NCI-H774 (cell line): ENCODE data around the gene CYP2U1.
"Not testable (repeated sequence)": the region's sequence is repeated elsewhere in the genome, so short reads cannot be mapped to it uniquely, and the experiment has no call there.

Source experiments
- DNase-seq: peaks from one replicate; lab custom pipeline; 2025; lab: John Stamatoyannopoulos, UW

CYP2U1 gene

DNA sequence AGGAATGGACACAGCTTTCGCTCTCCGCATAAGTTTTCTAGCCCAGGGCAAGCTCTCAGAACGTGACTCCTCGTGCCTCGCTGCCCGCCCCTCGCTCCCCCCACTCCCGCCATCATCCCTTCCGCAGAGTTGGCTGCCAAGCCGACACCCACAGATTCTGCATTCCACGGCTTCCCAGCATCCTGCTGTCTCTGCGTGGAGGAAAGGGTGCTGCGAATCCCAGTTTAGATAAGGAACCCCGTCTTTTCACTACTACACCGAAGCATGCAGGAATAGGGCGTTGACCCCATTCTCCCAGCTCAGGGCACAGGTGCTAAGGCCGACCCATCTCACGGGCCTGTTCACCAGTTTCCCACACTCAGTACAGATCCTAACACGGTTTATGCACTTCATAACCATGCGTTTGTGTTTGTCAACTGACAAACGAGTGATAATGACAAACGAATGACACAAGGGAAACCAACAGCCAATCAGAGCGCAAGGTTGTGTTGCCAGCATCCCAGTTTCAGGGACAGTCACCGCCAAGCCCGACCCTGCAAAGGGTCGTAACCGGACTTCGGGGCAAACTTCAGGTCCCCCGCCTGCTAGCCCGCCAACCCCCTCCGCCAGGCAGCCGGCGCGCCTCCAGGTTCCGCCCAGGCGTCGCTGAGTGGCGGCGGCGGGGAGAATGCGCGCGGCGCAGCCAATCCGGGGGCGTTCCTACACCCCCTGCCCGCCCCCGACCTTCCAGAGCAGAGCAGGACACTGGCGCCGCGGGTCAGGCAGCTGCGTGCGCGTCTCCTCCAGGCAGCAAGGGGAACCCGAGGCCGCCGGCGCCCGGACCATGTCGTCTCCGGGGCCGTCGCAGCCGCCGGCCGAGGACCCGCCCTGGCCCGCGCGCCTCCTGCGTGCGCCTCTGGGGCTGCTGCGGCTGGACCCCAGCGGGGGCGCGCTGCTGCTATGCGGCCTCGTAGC, at the start of gene CYP2U1:
TSS of gene CYP2U1 (plus strand) at position 729 of the 954 bp plus-strand sequence. CDS start at position 824, 95 bp downstream.
- DNase-seq: peak; percentile 54

DNA sequence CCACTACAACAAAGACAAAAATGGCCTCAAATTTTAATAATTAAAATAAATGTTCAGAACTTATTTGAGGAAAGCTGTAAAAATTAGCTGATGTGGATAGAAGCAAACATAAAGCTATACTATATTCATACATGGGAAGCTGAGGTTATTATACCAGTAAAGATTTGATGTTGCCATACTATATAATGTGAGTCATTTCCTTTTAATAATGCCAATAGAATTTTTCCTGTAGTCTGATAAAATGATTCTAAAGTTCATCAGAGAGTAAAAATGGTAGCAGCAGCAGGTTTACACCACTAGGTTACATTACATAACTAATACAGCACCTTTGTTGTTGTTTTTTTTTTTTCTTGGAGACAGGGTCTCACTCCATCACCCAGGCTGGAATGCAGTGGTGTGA, 45.5 kb upstream of the CYP2U1 start:
- no peak for DNase-seq

DNA sequence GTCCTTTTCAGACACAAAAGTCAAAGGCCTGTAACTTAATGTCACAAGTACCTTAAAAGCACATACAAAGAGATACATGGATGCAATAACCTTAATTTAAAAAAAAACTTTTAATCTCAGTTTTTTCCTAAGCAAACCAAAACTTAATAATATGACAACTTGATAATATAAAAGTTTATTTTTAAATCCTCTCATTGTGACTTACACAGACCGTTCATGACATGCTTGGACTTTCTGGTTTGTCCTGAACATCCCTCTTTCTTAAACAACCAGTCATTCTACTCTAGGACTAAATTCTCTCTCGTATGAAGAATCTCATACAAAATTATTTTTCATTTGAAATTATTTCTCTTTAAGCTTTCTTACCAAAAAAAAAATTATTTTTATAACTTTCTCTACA, 43.1 kb upstream of the CYP2U1 start:
- DNase-seq: no peak

DNA sequence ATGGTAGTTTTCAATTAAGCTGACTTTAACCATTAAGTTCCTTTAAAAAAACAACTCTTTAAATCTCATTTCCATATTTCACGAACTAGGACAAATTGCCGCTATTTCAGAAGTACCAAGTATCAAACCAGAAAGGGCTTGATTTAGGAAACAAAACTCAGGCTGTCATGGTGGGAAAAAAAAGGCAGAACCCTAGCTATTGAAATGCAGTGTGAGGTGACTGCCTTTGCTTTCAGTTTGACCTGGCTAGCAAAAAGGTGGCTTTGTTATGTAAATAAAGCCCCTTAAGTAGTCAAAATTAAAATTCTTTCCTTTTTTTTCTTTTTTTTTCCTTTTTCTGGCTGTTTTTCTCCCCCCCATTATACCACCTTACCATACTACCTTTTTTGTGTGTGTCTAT, 40.6 kb upstream of the CYP2U1 start:
- no peak for DNase-seq

DNA sequence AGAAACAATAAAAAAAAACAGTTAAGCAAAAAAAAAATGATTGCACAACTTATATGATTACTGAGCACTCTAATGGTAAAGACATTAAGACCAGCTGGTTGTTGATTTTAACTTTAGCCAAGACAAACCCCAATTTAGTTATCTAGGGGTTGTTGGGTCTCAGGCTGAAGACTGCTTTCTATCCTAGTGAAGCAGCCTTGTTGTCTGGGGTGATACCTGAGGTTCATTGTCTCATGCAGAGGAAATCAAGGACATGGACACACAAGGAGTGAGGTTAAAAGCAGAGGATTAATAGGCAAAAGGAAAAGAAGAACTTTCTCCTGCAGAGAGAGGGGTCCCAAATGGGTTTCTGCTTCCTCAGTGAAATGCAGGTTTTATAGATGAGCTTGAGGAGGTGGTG, 40.0 kb upstream of the CYP2U1 start:
- no peak for DNase-seq

DNA sequence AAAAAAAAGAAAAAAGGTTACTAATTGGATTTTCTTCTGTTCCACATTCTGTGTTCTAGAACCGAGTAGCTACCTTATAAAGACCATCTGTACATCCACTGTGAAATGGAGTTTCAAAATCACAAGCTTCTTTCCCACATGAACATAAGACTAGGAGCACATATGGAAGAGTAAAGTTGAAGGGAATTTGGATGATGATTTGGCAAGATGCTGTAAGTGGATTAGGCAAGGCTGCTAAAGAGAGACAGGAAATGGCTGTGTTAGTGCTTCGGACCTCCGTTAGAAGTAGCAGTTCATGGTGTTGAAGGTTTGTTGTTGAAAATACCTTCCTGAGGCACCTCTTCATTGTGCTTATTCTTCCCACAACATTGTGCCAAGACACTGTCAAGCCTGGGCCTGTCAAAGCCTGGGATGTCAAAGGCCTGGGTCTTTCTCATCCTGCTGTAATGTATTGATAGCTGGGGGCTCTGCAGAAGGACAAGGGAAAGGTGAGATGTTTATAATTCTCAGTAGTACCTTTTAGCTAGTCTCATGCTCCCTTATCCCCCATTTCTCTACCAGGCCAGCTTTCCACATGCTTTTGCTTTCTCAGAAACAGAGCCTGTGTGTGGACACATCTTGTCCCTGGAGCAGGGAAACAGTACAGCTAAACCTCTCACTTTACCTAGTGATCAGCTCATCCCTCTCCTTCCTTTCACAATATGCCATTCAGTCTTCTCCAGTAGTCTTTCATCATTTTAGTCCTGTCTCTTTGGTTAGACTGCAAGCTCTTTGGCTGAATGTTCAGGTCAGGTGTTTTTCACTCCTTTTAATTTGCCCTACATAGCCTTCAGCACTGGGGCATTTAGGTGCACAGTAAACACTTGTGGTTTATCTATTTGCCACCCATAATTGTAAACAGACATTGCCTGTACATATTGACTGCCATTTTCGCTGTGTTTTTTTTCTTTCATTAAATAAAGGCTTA, 37.9 kb upstream of the CYP2U1 start:
- no peak for DNase-seq

DNA sequence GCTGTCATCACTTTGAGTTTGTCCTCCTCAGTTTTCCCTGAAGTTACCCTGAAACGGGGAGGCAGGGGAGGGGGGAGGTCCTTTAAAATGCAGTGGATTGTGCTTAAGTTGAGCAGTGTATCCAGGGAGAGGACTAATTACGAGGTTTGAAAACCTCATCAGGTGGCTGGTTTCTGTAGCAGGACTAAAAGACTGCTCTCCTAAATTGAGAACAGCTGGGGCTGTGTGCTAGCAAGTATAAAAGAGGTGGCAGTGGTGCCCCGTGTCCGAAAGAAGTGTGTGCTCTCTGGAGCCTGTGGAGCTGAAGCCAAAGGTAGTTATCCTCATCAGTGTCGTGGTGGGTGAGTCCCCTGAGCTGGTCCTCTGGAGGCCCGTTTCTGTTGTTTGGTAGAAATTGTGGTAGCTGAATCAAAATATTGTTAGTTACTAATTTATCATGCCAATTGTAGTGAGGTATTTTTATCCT, 37.2 kb upstream of the CYP2U1 start:
- no peak for DNase-seq

DNA sequence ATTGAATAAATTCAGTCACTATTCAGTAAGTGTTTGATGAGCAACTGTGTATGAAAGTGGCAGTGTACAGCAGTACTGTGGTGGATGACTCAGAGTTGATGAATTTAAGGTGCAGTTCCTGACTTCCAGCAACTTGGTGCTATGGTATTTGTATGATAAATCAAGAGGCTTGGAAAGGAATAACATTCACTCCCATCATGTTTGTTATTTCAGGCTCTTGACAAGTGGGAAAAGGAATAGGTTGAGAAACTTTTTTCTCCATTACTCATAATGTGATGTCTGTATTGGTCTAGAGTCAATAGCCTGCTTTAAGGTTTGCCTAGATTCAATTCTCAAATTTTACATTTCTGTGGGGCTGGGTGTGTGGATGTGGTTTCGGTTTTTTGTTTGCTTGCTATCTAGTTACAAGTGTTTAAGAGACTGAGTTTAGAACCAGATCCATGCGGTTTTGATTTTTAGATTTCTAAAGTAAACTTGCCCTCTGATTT, 35.1 kb upstream of the CYP2U1 start:
- no peak for DNase-seq

DNA sequence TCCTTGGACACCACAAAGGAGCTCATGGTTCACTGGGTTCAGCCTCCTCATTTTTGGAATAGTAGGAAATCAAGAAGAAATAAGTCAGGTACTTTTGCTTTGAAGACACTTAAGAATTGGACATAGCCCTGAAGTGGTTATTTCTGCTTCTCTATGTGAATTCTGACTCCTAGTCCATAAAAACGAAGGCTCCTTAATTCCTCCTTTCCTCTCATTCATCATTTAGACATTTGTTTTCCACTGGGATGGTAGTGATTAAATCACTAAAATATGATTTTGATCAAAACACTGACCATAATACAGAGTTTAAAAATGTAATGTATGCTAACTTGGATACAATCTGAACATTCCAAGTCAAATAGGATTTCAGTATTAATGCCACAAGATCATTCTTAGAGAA, 34.7 kb upstream of the CYP2U1 start:
- DNase-seq: no peak

DNA sequence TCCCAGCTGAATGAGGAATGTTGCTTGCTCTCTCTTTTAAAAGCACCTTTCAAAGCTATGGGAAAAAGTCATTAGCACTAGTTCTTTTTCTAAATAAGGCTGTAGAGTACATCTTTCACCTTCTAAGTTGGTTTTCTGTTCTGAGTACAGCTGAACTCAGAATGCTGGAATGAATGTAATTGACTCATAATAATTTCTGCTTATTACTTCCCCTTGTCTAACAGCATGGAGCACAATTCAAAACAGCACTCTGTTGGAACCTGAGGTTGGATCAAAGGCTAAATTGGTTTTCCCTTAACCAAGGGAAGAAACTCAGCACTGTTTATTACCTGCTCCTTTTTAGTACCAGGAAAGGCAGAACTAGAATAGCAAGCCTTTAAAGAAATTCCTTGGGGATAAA, 33.5 kb upstream of the CYP2U1 start:
- no peak for DNase-seq

DNA sequence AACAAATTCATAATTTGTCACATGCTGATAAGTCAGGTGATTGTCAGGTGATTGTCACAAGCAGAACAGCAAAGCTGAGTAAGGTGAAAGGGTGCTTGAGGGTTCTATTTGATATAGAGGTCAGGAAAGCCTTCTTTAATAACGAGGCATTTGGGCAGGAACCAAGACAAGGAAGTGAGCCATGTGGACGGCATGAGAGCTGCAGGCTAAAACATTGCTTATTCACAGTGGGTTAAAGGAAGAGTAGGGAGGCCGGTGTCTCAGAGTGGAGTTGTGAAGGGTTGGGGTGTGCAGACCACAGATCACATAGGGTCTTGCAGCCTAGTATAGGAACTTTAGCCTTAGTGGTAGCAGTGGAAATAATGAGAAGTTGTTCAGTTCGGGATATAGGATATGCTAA, 31.3 kb upstream of the CYP2U1 start:
- no peak for DNase-seq

DNA sequence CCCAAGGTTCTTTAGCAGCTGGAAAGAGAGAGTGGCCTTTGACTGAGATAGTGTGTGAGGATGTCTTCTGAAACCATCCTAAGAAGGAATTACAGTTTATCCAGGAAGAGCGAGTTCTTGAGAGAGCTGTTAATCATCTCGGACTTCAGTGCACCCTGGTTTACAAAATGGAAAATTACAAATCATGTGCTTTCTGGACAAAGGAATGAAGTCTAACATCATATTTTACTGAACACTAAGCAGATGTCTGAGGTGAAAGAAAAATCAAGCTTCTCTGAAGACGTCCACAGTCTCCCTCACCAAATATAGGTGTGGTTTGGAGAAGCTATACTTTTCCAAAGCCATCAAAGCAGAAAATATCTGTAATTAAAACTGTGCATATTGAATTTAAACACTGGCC, 30.8 kb upstream of the CYP2U1 start:
- no peak for DNase-seq

DNA sequence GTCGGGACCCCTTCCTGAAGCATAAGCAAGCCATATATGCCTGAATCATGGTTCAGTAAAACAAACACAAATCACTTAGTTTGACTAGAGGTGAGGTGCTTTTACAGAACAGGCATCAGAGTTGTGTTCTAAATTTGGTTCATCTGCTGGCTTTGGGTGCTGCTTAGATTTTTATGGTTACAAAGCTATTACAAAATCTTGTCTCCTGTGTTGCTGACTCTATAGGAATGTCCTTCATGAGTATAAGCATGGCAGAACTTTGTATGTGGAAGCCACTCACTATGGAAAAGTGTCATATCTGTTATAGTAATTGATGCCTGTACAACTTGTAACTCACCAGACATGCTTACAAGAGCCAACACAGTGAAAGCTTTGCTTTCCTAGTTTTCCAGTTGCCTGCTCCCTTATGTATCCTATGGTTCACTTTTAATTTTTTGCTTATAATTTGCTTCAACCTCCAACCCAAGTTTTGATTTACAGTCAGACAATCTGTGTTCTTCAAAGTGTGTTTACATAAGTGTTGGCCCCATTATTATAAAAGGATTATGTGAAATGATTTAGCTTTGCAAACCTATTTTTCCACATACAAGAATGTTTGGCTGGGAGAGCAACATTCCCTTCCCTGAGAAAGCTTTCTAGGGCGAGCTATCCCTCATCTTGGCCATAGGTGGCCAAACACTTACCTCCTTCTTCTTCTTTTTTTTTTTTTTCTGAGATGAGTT, 30.0 kb upstream of the CYP2U1 start:
- no peak for DNase-seq

DNA sequence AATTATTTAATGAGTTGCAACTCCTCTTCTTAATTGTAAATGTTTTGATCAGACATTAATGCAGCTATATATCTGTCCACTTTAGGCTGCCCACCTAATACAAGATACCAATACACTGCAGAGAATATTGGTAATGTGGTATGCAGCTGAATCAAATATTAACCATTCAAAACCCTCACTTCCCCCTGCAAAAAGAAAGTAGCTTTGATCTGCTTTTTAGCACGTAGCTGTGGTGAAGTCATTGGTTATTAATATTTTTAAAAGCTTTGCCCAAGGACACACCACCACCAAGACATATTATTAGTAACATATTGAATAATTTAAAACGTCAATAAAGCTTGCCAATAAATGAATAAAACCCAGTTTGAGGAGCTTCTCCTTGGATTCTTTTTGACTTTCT, 28.6 kb upstream of the CYP2U1 start:
- DNase-seq: no peak

DNA sequence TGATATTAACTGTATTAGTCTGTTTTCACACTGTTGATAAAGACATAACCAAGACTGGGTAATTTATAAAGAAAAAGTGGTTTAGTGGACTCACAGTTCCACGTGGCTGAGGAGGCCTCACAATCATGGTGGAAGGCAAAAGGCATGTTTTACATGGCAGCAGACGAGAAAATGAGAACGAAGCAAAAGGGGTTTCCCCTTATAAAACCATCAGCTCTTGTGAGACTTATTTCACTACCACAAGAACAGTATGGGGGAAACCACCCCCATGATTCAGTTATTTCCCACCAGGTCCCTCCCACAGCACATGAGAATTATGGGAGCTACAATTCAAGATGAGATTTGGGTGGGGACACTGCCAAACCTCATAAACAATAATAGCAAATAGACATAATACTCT, 26.3 kb upstream of the CYP2U1 start:
- not testable (repeated sequence) for DNase-seq

DNA sequence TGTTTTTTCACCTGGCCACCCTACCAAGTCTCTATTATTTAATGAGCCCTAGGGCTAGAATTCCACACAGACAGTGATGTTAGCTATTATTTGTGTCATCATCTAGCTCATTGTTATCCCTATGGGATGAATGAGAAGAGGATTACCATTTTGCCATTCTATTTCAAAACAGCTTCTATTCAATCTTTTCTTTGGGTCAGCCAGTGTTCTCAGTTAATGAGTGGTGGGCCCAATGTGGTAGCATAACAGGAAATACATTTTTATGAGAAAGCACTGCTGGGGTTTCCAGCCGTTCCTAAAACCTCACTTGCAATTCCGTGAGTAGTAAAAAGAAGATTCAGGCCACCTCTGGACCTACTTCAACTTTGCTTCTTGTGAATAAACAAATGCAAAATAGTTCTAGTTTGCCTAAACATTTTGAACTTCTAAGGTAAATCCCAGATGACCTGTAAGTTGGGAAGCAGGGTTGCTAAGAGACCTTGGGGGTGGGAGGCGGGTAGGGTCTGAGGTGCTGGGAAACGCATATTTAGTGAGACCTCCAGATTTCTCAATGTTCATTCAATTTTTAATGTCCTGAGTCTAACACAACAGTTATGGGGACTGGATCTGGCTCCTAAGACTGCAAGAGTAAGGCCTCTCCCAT, 24.8 kb upstream of the CYP2U1 start:
- DNase-seq: no peak

DNA sequence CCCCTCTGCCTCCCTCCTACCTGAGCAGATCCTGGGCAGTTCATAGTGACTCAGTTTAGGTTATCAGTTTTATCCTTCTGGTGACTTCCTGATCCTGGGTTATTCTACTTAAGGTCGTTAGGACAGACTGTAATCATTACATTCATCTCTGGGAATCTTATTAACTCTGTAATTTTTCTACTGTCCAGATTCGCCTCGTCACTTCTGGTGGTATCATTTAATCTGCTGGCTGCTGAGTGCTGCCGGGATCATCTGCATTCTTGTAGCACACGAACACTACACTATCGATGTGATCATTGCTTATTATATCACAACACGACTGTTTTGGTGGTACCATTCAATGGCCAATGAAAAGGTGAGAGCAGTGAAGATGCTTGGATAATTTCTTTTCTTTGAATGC, 23.0 kb upstream of the CYP2U1 start:
- no peak for DNase-seq

DNA sequence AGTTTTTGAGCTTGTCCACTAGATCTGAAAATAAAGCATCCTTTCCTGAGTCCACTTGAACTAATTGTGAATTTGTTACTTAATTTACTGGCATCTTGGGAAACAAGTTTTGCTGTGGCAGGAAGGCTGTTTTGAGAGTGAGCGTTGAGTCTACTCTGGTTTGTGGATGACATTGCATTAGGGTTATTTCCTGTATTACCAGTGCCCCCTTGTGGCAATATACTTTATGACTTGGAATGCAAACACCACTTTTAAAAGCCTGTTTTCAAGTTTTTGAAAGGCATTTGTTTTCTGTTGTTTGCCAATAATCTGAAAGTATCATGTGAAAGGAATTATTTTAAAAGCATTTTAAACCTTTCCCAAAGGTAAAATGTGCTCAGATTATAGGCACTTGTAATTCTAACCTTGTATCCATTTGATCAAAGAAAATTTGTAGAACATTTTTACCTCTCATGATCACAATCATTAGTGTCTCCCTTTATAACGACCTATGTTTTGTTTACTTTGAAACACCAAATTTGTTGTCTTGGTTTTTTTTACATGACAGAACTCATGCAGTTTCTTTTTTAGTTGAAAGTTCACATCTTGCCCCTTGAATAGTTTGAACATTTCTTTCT, 18.0 kb upstream of the CYP2U1 start:
- peak; percentile 0 for DNase-seq

DNA sequence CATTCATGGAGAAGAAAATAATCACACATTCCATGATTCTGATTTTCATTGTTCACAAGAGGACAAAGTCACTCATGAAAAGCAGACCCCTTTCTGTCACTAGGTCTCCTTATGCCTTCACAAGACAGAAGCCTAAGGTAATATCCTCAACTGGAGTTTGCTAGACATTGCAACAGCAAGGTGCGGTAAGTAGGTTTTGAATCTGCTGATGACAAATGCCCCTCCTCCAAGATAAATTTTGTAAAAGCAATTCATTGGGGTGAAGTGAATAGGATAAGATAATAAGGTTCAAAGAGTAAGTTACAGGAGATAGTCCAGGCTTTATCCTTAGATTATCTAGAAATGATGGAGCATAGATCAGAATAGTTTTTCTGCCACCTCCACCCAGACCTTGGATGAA, 16.1 kb upstream of the CYP2U1 start:
- no peak for DNase-seq

DNA sequence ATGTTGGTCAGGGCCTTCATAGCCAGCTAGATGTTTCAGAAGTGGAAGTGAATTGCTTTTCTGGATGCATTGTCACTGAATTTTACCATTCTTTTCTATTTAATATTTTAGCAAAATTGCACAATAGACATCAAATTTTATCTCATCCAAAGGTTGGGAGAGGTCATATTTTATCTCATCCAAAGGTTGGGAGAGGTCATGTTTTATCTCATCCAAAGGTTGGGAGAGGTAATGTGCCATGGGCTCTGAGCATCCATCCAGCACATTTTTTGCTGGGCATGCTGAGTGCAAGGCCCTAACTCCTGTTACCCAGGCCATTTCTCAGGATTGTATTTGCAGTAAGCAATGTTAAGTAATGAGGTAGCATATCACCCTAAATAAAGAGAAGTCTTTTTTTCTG, 14.7 kb upstream of the CYP2U1 start:
- DNase-seq: no peak

DNA sequence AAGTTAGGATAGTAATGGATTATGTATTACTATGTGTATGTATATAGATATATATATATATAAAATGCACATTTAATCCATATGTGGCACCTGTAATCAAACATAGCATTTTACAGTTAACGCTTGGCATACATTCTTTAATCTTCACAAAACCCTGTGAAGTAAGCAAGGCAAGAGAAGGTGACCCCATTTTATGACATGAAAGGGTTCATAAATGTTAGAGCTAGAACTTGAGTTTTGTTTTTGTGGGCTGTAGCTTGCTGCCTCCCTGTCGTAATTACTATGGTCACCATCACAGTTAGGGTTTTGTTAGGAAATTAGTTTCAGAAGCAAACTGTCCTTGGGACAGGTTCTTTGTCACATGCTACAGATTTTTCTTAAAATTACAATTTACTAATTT, 13.8 kb upstream of the CYP2U1 start:
- no peak for DNase-seq
